HepG2 (cell line): Measurements from ENCODE around the gene ASMT. TPM values are rescaled to one million over a fixed set of nuclear protein-coding genes. Genes with fewer than 3 reads are reported as not detected.

ENCODE experiments used
- ATAC-seq: fragments of 200-7000 bp; cut with Tn5 transposase; 3 replicates; pipeline ENCODE4 v1.9.1; 2020; ENCODE audit warnings: mild to moderate bottlenecking, moderate library complexity
- BruUV-seq: library from RNA; stranded (reverse); fragments of 400-500 nt; replicated peaks from 2 replicates; lab custom pipeline; 2021; lab: Mats Ljungman, UMichigan
- CTCF ChIA-PET: fragments of 300-600 bp; formaldehyde crosslinking; extraction: SDS; loops from one replicate; lab custom pipeline; 2021; ENCODE audit warnings: low total read pairs, inconsistent platforms, low intra/inter-chr PET ratio; lab: Yijun Ruan, JAX
- POLR2A ChIA-PET: fragments of 350-600 bp; sonication (Branson Sonifier 250); formaldehyde crosslinking; loops from one replicate; lab custom pipeline; 2020; ENCODE audit warnings: antibody characterized with exemption, inconsistent platforms; lab: Yijun Ruan, JAX
- DNase-seq: peaks from one replicate; pipeline ENCODE4 v3.0.0-alpha.2; 2015; ENCODE audit warnings: low spot score
- FAIRE-seq: peaks from 3 replicates; lab custom pipeline; 2011; peaks lifted over from hg19 to GRCh38; lab: Jason Lieb, UNC
- H2AFZ ChIP-seq: one replicate; pipeline ENCODE4 v1.6.1; 2011; ENCODE audit warnings: low read length, inconsistent platforms
- H3K27ac ChIP-seq: fragments of 300-600 bp; 3 replicates; pipeline ENCODE4 v1.8.0; 2011; ENCODE audit warnings: mixed run types, mild to moderate bottlenecking, mixed read lengths, low read length, inconsistent platforms; ENCODE audit not compliant: insufficient read depth; ENCODE audit errors: extremely low read length
- H3K27me3 ChIP-seq, 2 experiments: fragments of 200-600 bp in 1 of 2; 2 replicates in 1 of 2; 3 replicates in 1 of 2; pipeline versions ENCODE4 v1.6.0 to v1.8.0; 2011; ENCODE audit warnings: low read length in 2 of 2, mild to moderate bottlenecking in 2 of 2, moderate library complexity in 2 of 2, inconsistent platforms in 1 of 2; ENCODE audit not compliant: insufficient read depth in 2 of 2, control insufficient read depth in 1 of 2
- H3K36me3 ChIP-seq, 2 experiments: fragments of 200-600 bp in 1 of 2; replicated peaks in 1 of 2; 2 replicates in 1 of 2; 3 replicates in 1 of 2; pipeline versions ENCODE4 v1.5.1 to v1.8.0; 2011; ENCODE audit warnings: low read length in 2 of 2, inconsistent platforms in 1 of 2; ENCODE audit not compliant: insufficient read depth in 2 of 2, control insufficient read depth in 1 of 2
- H3K4me1 ChIP-seq: 2 replicates; pipeline ENCODE4 v1.5.1; 2012; ENCODE audit warnings: low read length, inconsistent platforms; ENCODE audit not compliant: insufficient read depth
- H3K4me2 ChIP-seq: 2 replicates; pipeline ENCODE4 v1.6.0; 2011; ENCODE audit warnings: low read depth, low read length, inconsistent platforms
- H3K4me3 ChIP-seq, 3 experiments: fragments of 200-600 bp in 1 of 3; sonication (generic), shearing (Covaris generic) in 1 of 3; replicated peaks in 1 of 3; 2 replicates each; pipeline ENCODE4 v1.5.1; 2011 to 2016; ENCODE audit warnings: low read length in 3 of 3, inconsistent platforms in 2 of 3, low read depth in 2 of 3, mild to moderate bottlenecking in 2 of 3, control low read depth in 1 of 3, mixed read lengths in 1 of 3; ENCODE audit not compliant: insufficient read depth in 1 of 3
- H3K79me2 ChIP-seq: one replicate; pipeline ENCODE4 v1.6.1; 2011; ENCODE audit warnings: low read length, inconsistent platforms; ENCODE audit not compliant: insufficient read depth
- H3K9ac ChIP-seq: 2 replicates; pipeline ENCODE4 v1.6.0; 2011; ENCODE audit warnings: mild to moderate bottlenecking, low read depth, low read length, inconsistent platforms; ENCODE audit not compliant: insufficient read depth
- H3K9me3 ChIP-seq: 2 replicates; pipeline ENCODE4 v1.5.1; 2012; ENCODE audit warnings: mild to moderate bottlenecking, low read length
- H4K20me1 ChIP-seq: 2 replicates; pipeline ENCODE4 v1.6.0; 2011; ENCODE audit warnings: inconsistent platforms, mild to moderate bottlenecking, low read length, moderate library complexity; ENCODE audit not compliant: insufficient read depth
- GATAD2A ChIP-seq: IDR thresholded peaks from 2 replicates; pipeline ENCODE4 v1.6.1; 2016
- HNRNPK ChIP-seq: fragments of 200-400 bp; formaldehyde crosslinking; IDR thresholded peaks from 2 replicates; pipeline ENCODE4 v1.6.1; 2018; ENCODE audit warnings: low read length, low read depth, moderate library complexity, mild to moderate bottlenecking; ENCODE audit not compliant: poor library complexity, severe bottlenecking
- RBM22 ChIP-seq: fragments of 200-400 bp; formaldehyde crosslinking; optimal IDR thresholded peaks from 2 replicates; pipeline ENCODE3; 2017; ENCODE audit warnings: mild to moderate bottlenecking, low read length, moderate library complexity
- RFXANK ChIP-seq: IDR thresholded peaks from 2 replicates; pipeline ENCODE4 v1.6.1; 2016
- TRIM24 ChIP-seq: sonication (generic); formaldehyde crosslinking; IDR thresholded peaks from 2 replicates; pipeline ENCODE4 v1.8.0; 2022; ENCODE audit warnings: mild to moderate bottlenecking, missing genetic modification reagents
- ZEB1 ChIP-seq: IDR thresholded peaks from 2 replicates; pipeline ENCODE4 v1.6.1; 2012; ENCODE audit warnings: mild to moderate bottlenecking, low read depth, inconsistent platforms; ENCODE audit not compliant: insufficient replicate concordance
- WGBS: methylation state at CpG from one replicate; pipeline ENCODE4 v1.1.6; 2017; ENCODE audit warnings: low lambda C conversion rate; 5-methylcytosine and 5-hydroxymethylcytosine counted together
- in situ Hi-C: cut with HindIII; loops from 2 replicates; pipeline ENCODE4 v1.10.0; 2017; ENCODE audit warnings: low pct_unique_long_range_greater_than_20kb; ENCODE audit not compliant: extremely low pct_ligation_motif_present
- intact Hi-C: fragments of 100-400 bp; cut with micrococcal nuclease; formaldehyde crosslinking; loops from one replicate; pipeline ENCODE4 v1.10.0; 2022; ENCODE audit not compliant: unreplicated experiment
- polyA plus RNA-seq, 8 experiments: library from polyadenylated mRNA; depleted of rRNA in 3 of 8; stranded (reverse) in 7 of 8; unstranded in 1 of 8; fragments of >200 nt; fragmentation: Illumina TruSeq in 4 of 8; extraction: Trizol in 4 of 8; gene quantifications; 2 replicates each; pipeline versions ENCODE4 v1.2.1 to v1.2.3, GENCODE V29; 2011 to 2016; ENCODE audit warnings: low read depth in 4 of 8, missing spikeins in 1 of 8, mixed read lengths in 1 of 8; ENCODE audit not compliant: insufficient read depth in 1 of 8
- total RNA-seq, 5 experiments: library from RNA; depleted of rRNA; stranded (reverse); fragments of >200 nt; fragmentation: Illumina TruSeq; extraction: Trizol; gene quantifications; 2 replicates each; pipeline ENCODE4 v1.2.3, GENCODE V29; 2016; ENCODE audit warnings: low read depth in 1 of 5
- TF ChIP-seq, protein P1 (sequence below): IDR thresholded peaks from 2 replicates; pipeline ENCODE4 v1.6.1; 2016; ENCODE audit warnings: missing compliant biosample characterization, missing genetic modification reagents, borderline replicate concordance
- TF ChIP-seq, protein P2 (sequence below): sonication (generic); formaldehyde crosslinking; IDR thresholded peaks from 2 replicates; pipeline ENCODE4 v1.5.0; 2020; ENCODE audit warnings: missing genetic modification reagents
- TF ChIP-seq, protein P3 (sequence below): sonication (generic); formaldehyde crosslinking; IDR thresholded peaks from 2 replicates; pipeline ENCODE4 v1.4.0; 2020; ENCODE audit warnings: mild to moderate bottlenecking, missing genetic modification reagents

ASMT gene
- total and polyA plus RNA-seq, 2 of the 13 experiments (the other 11 are each of a cell fraction or from before 2014, with no cell fraction given) = 0.04 TPM; not detected in 1

DNA sequence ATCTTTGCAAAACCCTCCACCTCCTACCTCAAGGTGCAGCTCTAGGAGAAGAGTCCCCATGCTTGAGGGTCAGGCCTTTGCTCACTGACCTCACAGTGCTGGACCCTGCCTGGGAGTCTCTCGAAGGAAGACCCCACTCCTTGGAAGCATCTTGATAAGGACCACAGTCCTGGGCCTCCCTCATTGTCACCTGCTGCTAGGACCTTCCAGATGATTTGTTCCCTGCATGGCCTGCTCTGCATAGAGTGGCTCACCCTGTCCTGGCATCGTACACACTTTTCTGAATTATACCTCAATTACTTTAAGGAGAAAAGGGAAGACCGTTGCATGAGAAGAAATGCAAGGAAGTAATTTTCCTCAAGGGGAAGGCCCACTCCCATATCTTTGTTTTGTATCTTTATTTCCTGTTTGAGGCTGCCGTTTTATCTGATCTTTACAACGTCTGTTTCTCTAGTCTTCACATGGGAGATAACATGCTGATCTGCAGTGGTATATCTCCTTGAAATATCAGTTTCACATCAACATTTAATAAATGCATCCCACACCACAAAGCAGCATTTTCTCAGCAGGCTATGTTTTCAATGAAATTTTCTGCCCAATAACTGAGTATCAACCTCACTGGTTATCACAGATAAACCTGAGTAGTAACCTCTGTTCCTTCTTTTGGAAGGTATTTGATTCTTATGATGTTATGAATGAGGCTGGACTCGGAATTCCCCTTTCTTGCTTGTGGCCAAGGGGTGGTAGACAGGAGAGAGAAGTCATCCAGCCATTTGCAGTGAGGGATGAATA, 38.5 kb upstream of the ASMT start:
- Histone ChIP-seq H3K4me1 (no peaks in the 10 kb centered on the region), H4K20me1 (no peaks in the 10 kb centered on the region), H3K79me2 (no peaks in the 10 kb centered on the region), H3K36me3 (no peaks in the 10 kb centered on the region), H3K27me3 (no peaks in the 10 kb centered on the region), H2AFZ (no peak overlapping the region), H3K4me3 (no peak overlapping the region), H3K27ac (no peak overlapping the region), H3K9ac (no peak overlapping the region), H3K9me3 (no peaks in the 10 kb centered on the region), H3K4me2 (no peak overlapping the region)
- no peak for ATAC-seq
- TF ChIP-seq RBM22 = no peak
- TF ChIP-seq, protein P1, sequence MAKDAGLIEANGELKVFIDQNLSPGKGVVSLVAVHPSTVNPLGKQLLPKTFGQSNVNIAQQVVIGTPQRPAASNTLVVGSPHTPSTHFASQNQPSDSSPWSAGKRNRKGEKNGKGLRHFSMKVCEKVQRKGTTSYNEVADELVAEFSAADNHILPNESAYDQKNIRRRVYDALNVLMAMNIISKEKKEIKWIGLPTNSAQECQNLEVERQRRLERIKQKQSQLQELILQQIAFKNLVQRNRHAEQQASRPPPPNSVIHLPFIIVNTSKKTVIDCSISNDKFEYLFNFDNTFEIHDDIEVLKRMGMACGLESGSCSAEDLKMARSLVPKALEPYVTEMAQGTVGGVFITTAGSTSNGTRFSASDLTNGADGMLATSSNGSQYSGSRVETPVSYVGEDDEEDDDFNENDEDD (CRISPR knock-in tag) = no peak
- TF ChIP-seq, protein P2, sequence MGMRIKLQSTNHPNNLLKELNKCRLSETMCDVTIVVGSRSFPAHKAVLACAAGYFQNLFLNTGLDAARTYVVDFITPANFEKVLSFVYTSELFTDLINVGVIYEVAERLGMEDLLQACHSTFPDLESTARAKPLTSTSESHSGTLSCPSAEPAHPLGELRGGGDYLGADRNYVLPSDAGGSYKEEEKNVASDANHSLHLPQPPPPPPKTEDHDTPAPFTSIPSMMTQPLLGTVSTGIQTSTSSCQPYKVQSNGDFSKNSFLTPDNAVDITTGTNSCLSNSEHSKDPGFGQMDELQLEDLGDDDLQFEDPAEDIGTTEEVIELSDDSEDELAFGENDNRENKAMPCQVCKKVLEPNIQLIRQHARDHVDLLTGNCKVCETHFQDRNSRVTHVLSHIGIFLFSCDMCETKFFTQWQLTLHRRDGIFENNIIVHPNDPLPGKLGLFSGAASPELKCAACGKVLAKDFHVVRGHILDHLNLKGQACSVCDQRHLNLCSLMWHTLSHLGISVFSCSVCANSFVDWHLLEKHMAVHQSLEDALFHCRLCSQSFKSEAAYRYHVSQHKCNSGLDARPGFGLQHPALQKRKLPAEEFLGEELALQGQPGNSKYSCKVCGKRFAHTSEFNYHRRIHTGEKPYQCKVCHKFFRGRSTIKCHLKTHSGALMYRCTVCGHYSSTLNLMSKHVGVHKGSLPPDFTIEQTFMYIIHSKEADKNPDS (CRISPR knock-in tag) = no peak
- WGBS = 0% methylated on average over 6 of the region's 6 CpGs
- CTCF ChIA-PET = no interaction called here
- in situ Hi-C loops (no loop called here), intact Hi-C loops (no loop called here)
- FAIRE-seq = no peak
- no TSS peak for BruUV-seq
- POLR2A ChIA-PET = no interaction called here
- DNase-seq = no peak

DNA sequence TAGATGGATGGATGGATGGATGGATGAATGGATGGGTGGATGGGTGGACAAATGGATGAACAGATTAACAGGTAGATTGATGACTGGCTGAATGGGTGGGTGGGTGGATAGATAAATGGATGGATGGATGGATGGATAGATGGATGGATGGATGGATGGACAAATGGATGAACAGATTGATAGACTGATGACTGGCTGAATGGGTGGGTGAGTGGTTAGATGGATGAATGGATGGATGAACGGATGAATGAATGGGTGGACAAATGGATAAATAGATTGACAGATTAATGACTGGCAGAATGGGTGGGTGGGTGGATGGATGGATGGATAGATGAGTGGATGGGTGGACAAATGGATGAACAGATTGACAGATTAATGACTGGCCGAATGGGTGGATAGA, 37.0 kb upstream of the ASMT start:
- CTCF ChIA-PET = no interaction called here
- no peak for TF ChIP-seq TRIM24 (CRISPR knock-in tag)
- no peak for TF ChIP-seq RFXANK
- TF ChIP-seq ZEB1 = no peak
- TF ChIP-seq HNRNPK = no peak
- TF ChIP-seq GATAD2A (CRISPR knock-in tag) = no peak
- TF ChIP-seq, protein P3, sequence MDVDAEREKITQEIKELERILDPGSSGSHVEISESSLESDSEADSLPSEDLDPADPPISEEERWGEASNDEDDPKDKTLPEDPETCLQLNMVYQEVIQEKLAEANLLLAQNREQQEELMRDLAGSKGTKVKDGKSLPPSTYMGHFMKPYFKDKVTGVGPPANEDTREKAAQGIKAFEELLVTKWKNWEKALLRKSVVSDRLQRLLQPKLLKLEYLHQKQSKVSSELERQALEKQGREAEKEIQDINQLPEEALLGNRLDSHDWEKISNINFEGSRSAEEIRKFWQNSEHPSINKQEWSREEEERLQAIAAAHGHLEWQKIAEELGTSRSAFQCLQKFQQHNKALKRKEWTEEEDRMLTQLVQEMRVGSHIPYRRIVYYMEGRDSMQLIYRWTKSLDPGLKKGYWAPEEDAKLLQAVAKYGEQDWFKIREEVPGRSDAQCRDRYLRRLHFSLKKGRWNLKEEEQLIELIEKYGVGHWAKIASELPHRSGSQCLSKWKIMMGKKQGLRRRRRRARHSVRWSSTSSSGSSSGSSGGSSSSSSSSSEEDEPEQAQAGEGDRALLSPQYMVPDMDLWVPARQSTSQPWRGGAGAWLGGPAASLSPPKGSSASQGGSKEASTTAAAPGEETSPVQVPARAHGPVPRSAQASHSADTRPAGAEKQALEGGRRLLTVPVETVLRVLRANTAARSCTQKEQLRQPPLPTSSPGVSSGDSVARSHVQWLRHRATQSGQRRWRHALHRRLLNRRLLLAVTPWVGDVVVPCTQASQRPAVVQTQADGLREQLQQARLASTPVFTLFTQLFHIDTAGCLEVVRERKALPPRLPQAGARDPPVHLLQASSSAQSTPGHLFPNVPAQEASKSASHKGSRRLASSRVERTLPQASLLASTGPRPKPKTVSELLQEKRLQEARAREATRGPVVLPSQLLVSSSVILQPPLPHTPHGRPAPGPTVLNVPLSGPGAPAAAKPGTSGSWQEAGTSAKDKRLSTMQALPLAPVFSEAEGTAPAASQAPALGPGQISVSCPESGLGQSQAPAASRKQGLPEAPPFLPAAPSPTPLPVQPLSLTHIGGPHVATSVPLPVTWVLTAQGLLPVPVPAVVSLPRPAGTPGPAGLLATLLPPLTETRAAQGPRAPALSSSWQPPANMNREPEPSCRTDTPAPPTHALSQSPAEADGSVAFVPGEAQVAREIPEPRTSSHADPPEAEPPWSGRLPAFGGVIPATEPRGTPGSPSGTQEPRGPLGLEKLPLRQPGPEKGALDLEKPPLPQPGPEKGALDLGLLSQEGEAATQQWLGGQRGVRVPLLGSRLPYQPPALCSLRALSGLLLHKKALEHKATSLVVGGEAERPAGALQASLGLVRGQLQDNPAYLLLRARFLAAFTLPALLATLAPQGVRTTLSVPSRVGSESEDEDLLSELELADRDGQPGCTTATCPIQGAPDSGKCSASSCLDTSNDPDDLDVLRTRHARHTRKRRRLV (CRISPR knock-in tag) = no peak
- Histone ChIP-seq H3K9ac (no peak overlapping the region), H3K27me3 (no peaks in the 10 kb centered on the region), H4K20me1 (no peaks in the 10 kb centered on the region), H3K36me3 (no peaks in the 10 kb centered on the region), H3K4me3 (no peak overlapping the region), H2AFZ (no peak overlapping the region), H3K9me3 (no peaks in the 10 kb centered on the region), H3K4me1 (peaks cover 4% of the 10 kb centered on the region), H3K27ac (no peak overlapping the region), H3K4me2 (no peak overlapping the region), H3K79me2 (no peaks in the 10 kb centered on the region)
- FAIRE-seq (no peak), DNase-seq (no peak), ATAC-seq (no peak)
- POLR2A ChIA-PET = no interaction called here
- BruUV-seq = no TSS peak
- 5% methylated on average over 2 of the region's 2 CpGs for WGBS
- intact Hi-C loops = no loop called here
- in situ Hi-C loops = no loop called here
